Naive thymus-derived CD4-positive, alpha-beta T cell (primary cell): ENCODE data around the gene CNNM2. TPM values are rescaled to one million over a fixed set of nuclear protein-coding genes. Genes with fewer than 3 reads are reported as not detected.

Source experiments
- ATAC-seq: fragments of 150-1000 bp; cut with Tn5 transposase; 2 replicates; pipeline ENCODE4 v1.10.0; 2021; ENCODE audit warnings: mild to moderate bottlenecking, moderate library complexity
- CTCF ChIA-PET: fragments of 350-600 bp; sonication (Branson Sonifier 250); formaldehyde crosslinking; loops from one replicate; lab custom pipeline; 2021; ENCODE audit warnings: antibody characterized with exemption; lab: Charles Lee
- POLR2A ChIA-PET: fragments of 350-600 bp; sonication (Branson Sonifier 250); formaldehyde crosslinking; loops from one replicate; lab custom pipeline; 2021; ENCODE audit warnings: antibody characterized with exemption, inconsistent platforms; lab: Charles Lee
- DNase-seq, 9 donors: peaks; one replicate each; pipeline versions ENCODE4 v3.0.0 to v3.0.0-alpha.2; 2020 to 2022; ENCODE audit warnings: mixed read lengths in 1 of 9
- H3K27ac ChIP-seq: one replicate; pipeline ENCODE4 v1.7.0; 2013; ENCODE audit warnings: mild to moderate bottlenecking, low read depth, low read length, moderate library complexity
- H3K27me3 ChIP-seq, 2 donors: one replicate each; pipeline ENCODE4 v1.7.0; 2013; ENCODE audit warnings: low read length in 2 of 2, mild to moderate bottlenecking in 2 of 2, moderate library complexity in 2 of 2; ENCODE audit not compliant: control insufficient read depth in 2 of 2, insufficient read depth in 2 of 2
- H3K36me3 ChIP-seq, 3 experiments: 1 replicate in 2 of 3; 2 replicates in 1 of 3; pipeline ENCODE4 v1.7.0; 2013; ENCODE audit warnings: low read length in 3 of 3, mild to moderate bottlenecking in 3 of 3, moderate library complexity in 1 of 3; ENCODE audit not compliant: insufficient read depth in 3 of 3, control insufficient read depth in 2 of 3
- H3K4me1 ChIP-seq, 2 donors: one replicate each; pipeline ENCODE4 v1.7.0; 2013; ENCODE audit warnings: low read length in 2 of 2, mild to moderate bottlenecking in 2 of 2, moderate library complexity in 1 of 2; ENCODE audit not compliant: control insufficient read depth in 2 of 2, insufficient read depth in 2 of 2
- H3K4me3 ChIP-seq: 2 replicates; pipeline ENCODE4 v1.7.0; 2013; ENCODE audit warnings: mild to moderate bottlenecking, low read length
- H3K9me3 ChIP-seq, 3 experiments: 1 replicate in 2 of 3; 2 replicates in 1 of 3; pipeline ENCODE4 v1.7.0; 2013; ENCODE audit warnings: low read length in 3 of 3; ENCODE audit not compliant: control insufficient read depth in 2 of 3
- H3K27ac Mint-ChIP-seq, 9 donors: one replicate each; pipeline ENCODE4 v1.8.0; 2020 to 2022; ENCODE audit warnings: mixed read lengths in 9 of 9, mild to moderate bottlenecking in 8 of 9, moderate library complexity in 5 of 9, inconsistent platforms in 2 of 9
- H3K27me3 Mint-ChIP-seq, 5 donors: one replicate each; pipeline ENCODE4 v1.8.0; 2021 to 2022; ENCODE audit warnings: mixed read lengths in 5 of 5, mild to moderate bottlenecking in 1 of 5
- H3K36me3 Mint-ChIP-seq, 5 donors: one replicate each; pipeline ENCODE4 v1.8.0; 2020 to 2022; ENCODE audit warnings: mixed read lengths in 5 of 5, mild to moderate bottlenecking in 3 of 5, inconsistent platforms in 1 of 5
- H3K4me1 Mint-ChIP-seq, 7 donors: one replicate each; pipeline ENCODE4 v1.8.0; 2020 to 2022; ENCODE audit warnings: mixed read lengths in 7 of 7, mild to moderate bottlenecking in 3 of 7, inconsistent platforms in 1 of 7
- H3K4me3 Mint-ChIP-seq, 10 donors: one replicate each; pipeline ENCODE4 v1.8.0; 2020 to 2022; ENCODE audit warnings: mild to moderate bottlenecking in 10 of 10, mixed read lengths in 10 of 10, moderate library complexity in 6 of 10, inconsistent platforms in 2 of 10
- H3K9me3 Mint-ChIP-seq, 11 donors: one replicate each; pipeline ENCODE4 v1.8.0; 2020 to 2022; ENCODE audit warnings: mixed read lengths in 11 of 11, mild to moderate bottlenecking in 4 of 11, inconsistent platforms in 1 of 11, moderate library complexity in 1 of 11
- intact Hi-C, 2 donors: fragments of 100-400 bp; cut with micrococcal nuclease; formaldehyde crosslinking; loops; one replicate each; pipeline ENCODE4 v1.15.1; 2023
- polyA plus RNA-seq, 2 donors: library from polyadenylated mRNA; unstranded; fragments of 300-500 nt; fragmentation: Illumina TruSeq; gene quantifications; one replicate each; pipeline ENCODE4 v1.2.3, GENCODE V29; 2021
- total RNA-seq, 6 experiments: library from RNA in 5 of 6; stranded (reverse) in 5 of 6; gene quantifications; 1 replicate in 5 of 6; 2 replicates in 1 of 6; pipeline ENCODE4 v1.2.3 and lab custom pipeline; 2021 to 2026

Gene CNNM2
- total RNA-seq (10 to 100 TPM in 3 of 5 experiments, 1 to 10 TPM in 2; 9.3 to 17.5 (median 12.0) TPM), polyA plus RNA-seq (1 to 10 TPM; 4.3 to 6.7 TPM), total RNA-seq (lab: John Stamatoyannopoulos, UW) (28.5 reads per million, percentile 58 among the genes with 10 or more reads in this experiment)

DNA sequence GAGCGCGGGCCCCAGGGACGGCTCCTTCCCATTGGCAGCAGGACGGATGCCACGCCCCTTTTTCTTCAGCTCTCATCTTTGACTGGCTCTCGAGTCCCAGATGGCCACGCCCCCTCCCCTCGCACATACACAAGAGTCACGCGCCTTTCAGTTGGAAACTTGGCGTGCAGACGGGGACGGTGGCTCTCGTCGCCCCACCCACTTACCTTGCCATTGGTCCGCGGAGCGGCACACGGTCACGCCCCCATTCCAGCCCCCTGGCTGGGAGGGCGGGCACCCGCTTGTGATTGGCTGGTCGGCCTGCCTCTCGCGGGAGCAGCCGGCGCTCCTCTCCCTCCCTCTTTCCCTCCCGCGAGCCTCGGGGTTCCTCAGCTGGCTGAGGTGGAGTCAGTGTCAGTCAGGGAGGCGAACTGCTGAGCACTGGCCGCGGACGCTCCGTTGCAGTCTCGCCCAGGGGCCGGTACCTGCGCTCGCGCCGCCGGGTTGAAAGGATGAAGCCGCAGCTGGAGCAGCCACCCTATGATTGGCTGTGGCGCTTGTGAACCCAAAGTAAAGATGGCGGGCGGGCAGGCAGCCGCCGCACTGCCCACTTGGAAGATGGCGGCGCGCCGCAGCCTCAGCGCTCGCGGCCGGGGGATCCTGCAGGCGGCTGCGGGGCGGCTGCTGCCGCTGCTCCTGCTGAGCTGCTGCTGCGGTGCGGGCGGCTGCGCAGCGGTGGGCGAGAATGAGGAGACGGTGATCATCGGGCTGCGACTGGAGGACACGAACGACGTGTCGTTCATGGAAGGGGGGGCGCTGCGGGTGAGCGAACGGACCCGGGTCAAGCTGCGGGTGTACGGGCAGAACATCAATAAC, at the start of gene CNNM2:
TSS of gene CNNM2 (plus strand) at position 333 of the 855 bp plus-strand sequence. CDS start at position 520, 187 bp downstream.
- peaks cover 0 to 14% (median 5%) of the 10 kb centered on the region in 5 donors for H3K27me3 Mint-ChIP-seq
- peaks cover 34 to 35% of the 10 kb centered on the region in 2 donors for H3K4me1 ChIP-seq
- H3K9me3 Mint-ChIP-seq: peaks cover 0 to 4% (median 0%) of the 10 kb centered on the region in 11 donors
- ATAC-seq (peak; percentile 95), DNase-seq (peak; percentile 95 to 100 (median 99))
- ChIA-PET POLR2A (interaction anchor here (0.6 to 1.7 kb wide), 11 partner anchors 148 to 928 kb away, joined by 3 to 4 read pairs (median 3); partner anchors contain the start of genes C10orf95, NOLC1 and PDCD11), CTCF (interaction anchor here (0.6 to 2.3 kb wide), 12 partner anchors 10 to 486 kb away, joined by 3 to 27 read pairs (median 4); partner anchors contain the start of genes CUEDC2 and NT5C2)
- no peaks in the 10 kb centered on the region for H3K27me3 ChIP-seq
- H3K27ac Mint-ChIP-seq: peak within 1 kb of the TSS; percentile 82 to 97 (median 94)
- peak within 1 kb of the TSS; percentile 83 for H3K27ac ChIP-seq
- H3K36me3 Mint-ChIP-seq: peaks cover 0 to 16% (median 0%) of the 10 kb centered on the region in 5 donors
- peaks cover 41 to 68% (median 56%) of the 10 kb centered on the region in 7 donors for H3K4me1 Mint-ChIP-seq
- no peaks in the 10 kb centered on the region for H3K36me3 ChIP-seq
- H3K4me3 Mint-ChIP-seq: peak within 1 kb of the TSS; percentile 94 to 99 (median 96)
- peak within 1 kb of the TSS; percentile 98 for H3K4me3 ChIP-seq
- H3K9me3 ChIP-seq: no peaks in the 10 kb centered on the region
- intact Hi-C loops: loop anchor here (1.0 to 5.0 kb wide), 26 partner anchors 64 to 1856 kb away; partner anchors contain the start of genes ACTR1A (in 2 of the 2), ATP5MK (in 2 of the 2), BORCS7 (in 2 of the 2) and PDCD11 (in 2 of the 2)

DNA sequence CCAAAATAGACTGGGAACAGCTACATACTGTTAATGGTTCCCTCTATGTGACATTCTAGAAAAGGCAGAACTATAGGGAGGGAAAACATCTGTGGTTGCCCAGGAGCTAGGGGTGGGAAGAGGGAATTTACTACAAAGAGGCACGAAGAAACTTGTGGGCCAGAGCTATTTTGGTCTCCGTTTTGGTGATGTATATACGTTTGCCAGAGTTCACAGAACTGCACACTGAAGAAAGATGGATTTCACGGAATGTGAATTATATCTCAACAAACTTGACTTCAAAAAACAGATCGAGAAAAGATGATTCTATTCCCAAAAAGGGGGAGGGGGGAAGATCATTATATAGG, 49.2 kb upstream of the CNNM2 start:
- H3K27ac ChIP-seq: no peak overlapping the region
- POLR2A ChIA-PET: no interaction called here
- intact Hi-C loops: no loop called here
- CTCF ChIA-PET: no interaction called here
- no peaks in the 10 kb centered on the region for H3K9me3 ChIP-seq
- peaks cover 0 to 3% of the 10 kb centered on the region in 2 donors for H3K27me3 ChIP-seq
- peaks cover 3 to 26% (median 11%) of the 10 kb centered on the region in 5 donors for H3K36me3 Mint-ChIP-seq
- DNase-seq (no peak), ATAC-seq (no peak)
- H3K4me3 Mint-ChIP-seq: peak overlapping the region in 9 of 10 donors; percentile 55 to 82 (median 67)
- H3K4me1 Mint-ChIP-seq: peaks cover 7 to 20% (median 10%) of the 10 kb centered on the region in 7 donors
- H3K9me3 Mint-ChIP-seq: peaks cover 0 to 2% (median 0%) of the 10 kb centered on the region in 11 donors
- H3K36me3 ChIP-seq: peaks cover 0 to under 1% (median 0%) of the 10 kb centered on the region in 3 experiments
- peaks cover 19 to 27% (median 21%) of the 10 kb centered on the region in 5 donors for H3K27me3 Mint-ChIP-seq
- H3K27ac Mint-ChIP-seq: peak overlapping the region in 2 of 9 donors; percentile 39 to 63
- no peak overlapping the region for H3K4me3 ChIP-seq
- peaks cover 0 to 4% of the 10 kb centered on the region in 2 donors for H3K4me1 ChIP-seq

DNA sequence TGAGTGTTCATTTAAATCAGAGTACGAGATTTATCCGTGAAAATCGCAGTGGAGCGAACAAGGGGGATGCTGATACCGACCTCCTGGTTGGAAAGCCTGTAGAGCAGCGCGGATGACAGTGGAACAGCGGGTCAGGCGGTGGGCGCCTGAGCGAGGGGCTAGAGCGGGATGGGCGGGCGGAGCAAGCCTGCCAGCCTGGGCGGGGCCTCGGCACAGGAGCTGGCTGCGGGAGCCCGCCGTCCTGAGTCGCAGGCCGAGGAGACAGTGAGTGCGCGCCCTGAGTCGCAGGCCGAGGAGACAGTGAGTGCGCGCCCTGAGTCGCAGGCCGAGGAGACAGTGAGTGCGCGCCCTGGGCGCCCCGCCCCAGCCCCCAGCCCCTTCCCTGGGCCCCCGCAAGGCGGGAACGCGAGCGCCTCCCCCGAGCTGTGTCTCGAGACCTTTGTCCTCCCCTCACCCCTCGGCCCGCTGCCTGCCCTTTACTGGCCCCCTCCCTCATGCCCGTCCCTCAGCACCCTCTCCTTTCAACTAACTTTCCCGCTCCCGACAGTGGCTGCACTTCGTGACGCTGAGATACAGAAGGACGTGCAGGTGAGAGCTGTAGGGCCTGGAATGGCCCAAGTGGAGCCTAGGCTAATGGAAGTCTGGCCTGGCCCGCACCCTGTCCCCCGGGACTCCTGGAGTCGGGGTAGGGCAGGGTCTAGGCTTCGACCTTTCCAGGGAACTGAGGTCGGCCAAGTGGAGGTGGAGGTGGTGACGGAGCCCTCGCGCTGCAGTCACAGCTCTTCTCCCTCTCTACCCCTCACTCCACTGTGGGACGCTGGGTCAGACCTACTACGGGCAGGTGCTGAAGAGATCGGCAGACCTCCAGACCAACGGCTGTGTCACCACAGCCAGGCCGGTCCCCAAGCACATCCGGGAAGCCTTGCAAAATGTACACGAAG, 48.6 kb upstream of the CNNM2 start, which contains the start of gene AS3MT:
TSS of gene AS3MT (plus strand) at position 213 of the 941 bp plus-strand sequence. CDS start at position 336, 123 bp downstream.
- Mint-ChIP-seq H3K4me3 (peak within 1 kb of the TSS in 9 of 10 donors; percentile 59 to 82 (median 67)), H3K4me1 (peaks cover 7 to 20% (median 10%) of the 10 kb centered on the region in 7 donors), H3K27me3 (peaks cover 19 to 27% (median 21%) of the 10 kb centered on the region in 5 donors), H3K9me3 (peaks cover 0 to 2% (median 0%) of the 10 kb centered on the region in 11 donors), H3K27ac (peak within 1 kb of the TSS in 3 of 9 donors; percentile 9 to 63 (median 39)), H3K36me3 (peaks cover 0 to 28% (median 7%) of the 10 kb centered on the region in 5 donors)
- no peak within 1 kb of the TSS for H3K27ac ChIP-seq
- POLR2A ChIA-PET: no interaction called here
- peaks cover 0 to 3% of the 10 kb centered on the region in 2 donors for H3K27me3 ChIP-seq
- H3K36me3 ChIP-seq: no peaks in the 10 kb centered on the region
- H3K4me3 ChIP-seq: no peak within 1 kb of the TSS
- DNase-seq: peak in 2 of 9 donors; percentile 3 to 25
- intact Hi-C loops: no loop called here
- peaks cover 0 to 4% of the 10 kb centered on the region in 2 donors for H3K4me1 ChIP-seq
- no peaks in the 10 kb centered on the region for H3K9me3 ChIP-seq
- peak; percentile 60 for ATAC-seq
- CTCF ChIA-PET: no interaction called here

DNA sequence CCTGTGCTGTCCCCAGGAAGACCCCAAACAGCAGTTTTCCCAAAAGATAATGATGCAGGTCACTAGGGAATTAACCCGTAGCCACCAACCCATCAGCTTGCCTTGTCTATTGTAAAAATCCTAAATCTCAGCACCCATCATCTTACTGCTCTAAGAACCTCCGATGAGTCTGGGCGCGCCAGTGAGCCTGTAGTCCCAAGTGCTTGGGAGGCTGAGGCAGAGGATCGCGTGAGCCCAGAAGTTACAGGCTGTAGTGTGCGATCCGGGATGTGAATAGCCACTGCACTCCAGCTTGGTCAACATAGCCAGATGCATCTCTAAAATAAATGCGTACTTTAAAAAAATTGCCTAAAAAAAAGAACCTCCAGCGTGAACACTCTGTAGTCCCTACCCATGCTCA, 47.9 kb upstream of the CNNM2 start:
- peaks cover 7 to 20% (median 10%) of the 10 kb centered on the region in 7 donors for H3K4me1 Mint-ChIP-seq
- Histone ChIP-seq H3K27me3 (peaks cover 0 to 3% of the 10 kb centered on the region in 2 donors), H3K4me3 (no peak overlapping the region), H3K4me1 (peaks cover 0 to 4% of the 10 kb centered on the region in 2 donors), H3K36me3 (no peaks in the 10 kb centered on the region), H3K27ac (no peak overlapping the region), H3K9me3 (no peaks in the 10 kb centered on the region)
- H3K27ac Mint-ChIP-seq: no peak overlapping the region
- ATAC-seq: no peak
- POLR2A ChIA-PET: no interaction called here
- no peak for DNase-seq
- peaks cover 19 to 27% (median 21%) of the 10 kb centered on the region in 5 donors for H3K27me3 Mint-ChIP-seq
- CTCF ChIA-PET: no interaction called here
- peaks cover 0 to 23% (median 4%) of the 10 kb centered on the region in 5 donors for H3K36me3 Mint-ChIP-seq
- peak overlapping the region in 8 of 10 donors; percentile 33 to 75 (median 56) for H3K4me3 Mint-ChIP-seq
- peaks cover 0 to 2% (median 0%) of the 10 kb centered on the region in 11 donors for H3K9me3 Mint-ChIP-seq
- intact Hi-C loops: no loop called here

DNA sequence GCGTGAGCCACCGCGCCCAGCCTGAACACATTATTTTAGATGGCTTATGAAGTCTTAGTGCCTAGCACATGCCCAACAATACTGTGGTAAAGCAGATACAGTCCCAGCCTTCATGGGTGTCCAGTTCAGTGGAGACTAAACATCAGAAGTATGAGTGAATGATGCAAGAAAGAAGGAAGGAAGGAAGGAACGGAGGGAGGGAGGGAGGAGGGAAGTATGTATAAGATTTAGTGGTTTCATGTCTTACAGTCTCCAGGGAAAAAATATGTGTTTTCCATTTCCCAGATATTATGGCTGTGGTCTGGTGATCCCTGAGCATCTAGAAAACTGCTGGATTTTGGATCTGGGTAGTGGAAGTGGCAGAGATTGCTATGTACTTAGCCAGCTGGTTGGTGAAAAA, 45.9 kb upstream of the CNNM2 start:
- Histone ChIP-seq H3K4me1 (peaks cover 0 to 4% of the 10 kb centered on the region in 2 donors), H3K9me3 (no peaks in the 10 kb centered on the region), H3K27ac (no peak overlapping the region), H3K4me3 (no peak overlapping the region), H3K27me3 (peaks cover 0 to 3% of the 10 kb centered on the region in 2 donors), H3K36me3 (no peaks in the 10 kb centered on the region)
- Mint-ChIP-seq H3K36me3 (peaks cover 0 to 19% (median 4%) of the 10 kb centered on the region in 5 donors), H3K4me1 (peaks cover 7 to 20% (median 10%) of the 10 kb centered on the region in 7 donors), H3K9me3 (peaks cover 0 to 2% (median 0%) of the 10 kb centered on the region in 11 donors), H3K4me3 (no peak overlapping the region), H3K27me3 (peaks cover 19 to 27% (median 21%) of the 10 kb centered on the region in 5 donors), H3K27ac (peak overlapping the region in 1 of 9 donors; percentile 46)
- ATAC-seq: no peak
- intact Hi-C loops: no loop called here
- POLR2A ChIA-PET: no interaction called here
- CTCF ChIA-PET: no interaction called here
- DNase-seq: no peak
